IMR-90 (cell line): ENCODE results near the gene INSR. TPM values are rescaled to one million over a fixed set of nuclear protein-coding genes. Genes with fewer than 3 reads are reported as not detected.

Experiments used
- ATAC-seq: fragments of 200-7000 bp; cut with Tn5 transposase; 2 replicates; pipeline ENCODE4 v1.9.1; 2020; ENCODE audit warnings: low read depth, mild to moderate bottlenecking, moderate library complexity
- BruUV-seq: library from RNA; stranded (reverse); fragments of 400-500 nt; replicated peaks from 2 replicates; lab custom pipeline; 2021; lab: Mats Ljungman, UMichigan
- CTCF ChIA-PET: fragments of 300-600 bp; formaldehyde crosslinking; extraction: SDS; loops from one replicate; lab custom pipeline; 2021; ENCODE audit warnings: antibody characterized with exemption; lab: Yijun Ruan, JAX
- POLR2A ChIA-PET: fragments of 300-600 bp; sonication (Branson Sonifier 250); formaldehyde crosslinking; loops from one replicate; lab custom pipeline; 2022; ENCODE audit warnings: antibody characterized with exemption; ENCODE audit not compliant: unreplicated experiment; lab: Charles Lee
- DNase-seq: peaks from one replicate; pipeline ENCODE4 v3.0.0; 2013
- H2AFZ ChIP-seq: replicated peaks from 2 replicates; pipeline ENCODE3; 2013; ENCODE audit warnings: low read length, mild to moderate bottlenecking; ENCODE audit not compliant: poor library complexity
- H2AK5ac ChIP-seq: 2 replicates; pipeline ENCODE4 v1.6.1; 2013; ENCODE audit warnings: low read depth, low read length, inconsistent platforms
- H2AK9ac ChIP-seq: replicated peaks from 2 replicates; pipeline ENCODE3; 2013; ENCODE audit warnings: mild to moderate bottlenecking, low read depth, low read length, moderate library complexity; ENCODE audit not compliant: poor library complexity
- H2BK120ac ChIP-seq: 2 replicates; pipeline ENCODE4 v1.6.1; 2013; ENCODE audit warnings: low read depth, low read length, inconsistent platforms
- H2BK15ac ChIP-seq: 3 replicates; pipeline ENCODE4 v1.6.1; 2013; ENCODE audit warnings: low read depth, low read length, inconsistent platforms
- H2BK20ac ChIP-seq: 2 replicates; pipeline ENCODE4 v1.6.1; 2013; ENCODE audit warnings: low read depth, mild to moderate bottlenecking, inconsistent platforms, low read length, moderate library complexity
- H2BK5ac ChIP-seq: 2 replicates; pipeline ENCODE4 v1.6.1; 2013; ENCODE audit warnings: mild to moderate bottlenecking, low read depth, low read length, inconsistent platforms; ENCODE audit not compliant: poor library complexity, severe bottlenecking
- H3K14ac ChIP-seq: replicated peaks from 2 replicates; pipeline ENCODE4 v1.6.1; 2013; ENCODE audit warnings: low read depth, low read length, inconsistent platforms
- H3K18ac ChIP-seq: 2 replicates; pipeline ENCODE4 v1.6.1; 2013; ENCODE audit warnings: low read depth, low read length, control low read depth
- H3K23ac ChIP-seq: 2 replicates; pipeline ENCODE4 v1.6.1; 2013; ENCODE audit warnings: low read depth, low read length, inconsistent platforms
- H3K27ac ChIP-seq: 2 replicates; pipeline ENCODE4 v1.5.1; 2013; ENCODE audit warnings: mild to moderate bottlenecking, control low read depth, low read length; ENCODE audit not compliant: insufficient read depth
- H3K27me3 ChIP-seq: 2 replicates; pipeline ENCODE4 v1.6.1; 2013; ENCODE audit warnings: low read length; ENCODE audit not compliant: control insufficient read depth, insufficient read depth
- H3K36me3 ChIP-seq: 2 replicates; pipeline ENCODE4 v1.6.1; 2013; ENCODE audit warnings: low read length, mixed read lengths; ENCODE audit not compliant: control insufficient read depth, insufficient read depth
- H3K4ac ChIP-seq: 2 replicates; pipeline ENCODE4 v1.6.1; 2013; ENCODE audit warnings: low read depth, low read length, inconsistent platforms
- H3K4me1 ChIP-seq: 2 replicates; pipeline ENCODE4 v1.6.1; 2013; ENCODE audit warnings: low read length, mixed read lengths; ENCODE audit not compliant: control insufficient read depth, insufficient read depth
- H3K4me2 ChIP-seq: 2 replicates; pipeline ENCODE4 v1.6.1; 2013; ENCODE audit warnings: low read depth, mild to moderate bottlenecking, control low read depth, low read length, moderate library complexity
- H3K4me3 ChIP-seq: 2 replicates; pipeline ENCODE4 v1.5.1; 2013; ENCODE audit warnings: low read depth, mild to moderate bottlenecking, control low read depth, low read length, moderate library complexity; ENCODE audit not compliant: insufficient read depth
- H3K56ac ChIP-seq: 2 replicates; pipeline ENCODE4 v1.6.1; 2013; ENCODE audit warnings: low read length, inconsistent platforms; ENCODE audit not compliant: insufficient read depth; ENCODE audit errors: extremely low read depth
- H3K79me1 ChIP-seq, 2 experiments: 2 replicates each; pipeline ENCODE4 v1.6.1; 2013; ENCODE audit warnings: low read length in 2 of 2, inconsistent platforms in 1 of 2, low read depth in 1 of 2
- H3K9ac ChIP-seq: 2 replicates; pipeline ENCODE4 v1.6.1; 2013; ENCODE audit warnings: low read depth, low read length, control low read depth
- H3K9me1 ChIP-seq: 2 replicates; pipeline ENCODE4 v1.6.1; 2013; ENCODE audit warnings: low read length, inconsistent platforms; ENCODE audit not compliant: insufficient read depth
- H3K9me3 ChIP-seq: 2 replicates; pipeline ENCODE4 v1.6.1; 2013; ENCODE audit warnings: low read length; ENCODE audit not compliant: control insufficient read depth, insufficient read depth
- H4K20me1 ChIP-seq: 2 replicates; pipeline ENCODE4 v1.6.1; 2013; ENCODE audit warnings: low read length, inconsistent platforms; ENCODE audit not compliant: insufficient read depth
- H4K5ac ChIP-seq: 2 replicates; pipeline ENCODE4 v1.6.1; 2013; ENCODE audit warnings: mild to moderate bottlenecking, low read depth, low read length, control low read depth
- H4K8ac ChIP-seq, 2 experiments: 2 replicates each; pipeline ENCODE4 v1.6.1; 2013; ENCODE audit warnings: low read depth in 2 of 2, low read length in 2 of 2, control low read depth in 1 of 2, inconsistent platforms in 1 of 2
- H4K91ac ChIP-seq: 2 replicates; pipeline ENCODE4 v1.6.1; 2013; ENCODE audit warnings: low read depth, low read length, inconsistent platforms; ENCODE audit not compliant: insufficient read depth
- BHLHE40 ChIP-seq: fragments of 150-350 bp; IDR thresholded peaks from 2 replicates; pipeline ENCODE4 v1.6.1; 2016; ENCODE audit warnings: mild to moderate bottlenecking, low read depth, low read length
- CEBPB ChIP-seq: IDR thresholded peaks from 2 replicates; pipeline ENCODE4 v1.6.1; 2012; ENCODE audit warnings: low read depth, low read length, improper control_type of control experiment
- CHD1 ChIP-seq: IDR thresholded peaks from 2 replicates; pipeline ENCODE4 v1.6.1; 2012; ENCODE audit warnings: low read depth, low read length, improper control_type of control experiment
- CTCF ChIP-seq: conservative IDR thresholded peaks from 2 replicates; pipeline ENCODE4 v1.5.1; 2012; ENCODE audit warnings: mild to moderate bottlenecking, low read depth, low read length, improper control_type of control experiment
- ELK1 ChIP-seq: fragments of 150-350 bp; IDR thresholded peaks from 2 replicates; pipeline ENCODE4 v1.6.1; 2016; ENCODE audit warnings: low read depth, mild to moderate bottlenecking, low read length, moderate library complexity, borderline replicate concordance
- FOS ChIP-seq: fragments of 150-350 bp; IDR thresholded peaks from 2 replicates; pipeline ENCODE4 v1.6.1; 2016; ENCODE audit warnings: low read depth, low read length
- MAFK ChIP-seq: IDR thresholded peaks from 2 replicates; pipeline ENCODE4 v1.6.1; 2012; ENCODE audit warnings: low read depth, low read length, improper control_type of control experiment
- MAZ ChIP-seq: IDR thresholded peaks from 2 replicates; pipeline ENCODE4 v1.6.1; 2012; ENCODE audit warnings: low read depth, mild to moderate bottlenecking, low read length, improper control_type of control experiment, moderate library complexity, borderline replicate concordance
- MXI1 ChIP-seq: IDR thresholded peaks from 2 replicates; pipeline ENCODE4 v1.6.1; 2012; ENCODE audit warnings: low read depth, mild to moderate bottlenecking, low read length, moderate library complexity, borderline replicate concordance
- NFE2L2 ChIP-seq: fragments of 150-350 bp; IDR thresholded peaks from 2 replicates; pipeline ENCODE4 v1.6.1; 2016; ENCODE audit warnings: low read depth, mild to moderate bottlenecking, low read length
- POLR2A ChIP-seq: IDR thresholded peaks from 2 replicates; pipeline ENCODE4 v1.6.1; 2012; ENCODE audit warnings: mild to moderate bottlenecking, low read depth, low read length
- RAD21 ChIP-seq: IDR thresholded peaks from 2 replicates; pipeline ENCODE4 v1.6.1; 2012; ENCODE audit warnings: low read length, improper control_type of control experiment
- RCOR1 ChIP-seq: IDR thresholded peaks from 2 replicates; pipeline ENCODE4 v1.6.1; 2012; ENCODE audit warnings: mild to moderate bottlenecking, low read length, improper control_type of control experiment; ENCODE audit not compliant: insufficient replicate concordance
- RFX5 ChIP-seq: IDR thresholded peaks from 2 replicates; pipeline ENCODE4 v1.8.0; 2012; ENCODE audit warnings: low read depth, mild to moderate bottlenecking, low read length, moderate library complexity
- SMC3 ChIP-seq: fragments of 150-350 bp; IDR thresholded peaks from 2 replicates; pipeline ENCODE4 v1.6.1; 2016; ENCODE audit warnings: low read depth, mild to moderate bottlenecking, antibody characterized with exemption, low read length, moderate library complexity
- USF2 ChIP-seq: fragments of 150-350 bp; IDR thresholded peaks from 2 replicates; pipeline ENCODE4 v1.6.1; 2017; ENCODE audit warnings: mild to moderate bottlenecking, antibody characterized with exemption, low read length, low read depth
- whole genome bisulfite sequencing, 2 experiments: methylation state at CpG; one replicate each; pipeline versions ENCODE4 v1.1.5 to v1.1.7; 2013; ENCODE audit warnings: missing lambda C conversion rate in 2 of 2; ENCODE audit not compliant: insufficient read length in 1 of 2; ENCODE audit errors: extremely low coverage in 2 of 2; 5-methylcytosine and 5-hydroxymethylcytosine counted together
- dilution Hi-C: fragments of 300-500 bp; cut with HindIII; formaldehyde crosslinking; loops from one replicate; pipeline ENCODE4 v1.14.3; 2018; ENCODE audit warnings: low sequenced_read_pairs; ENCODE audit not compliant: unreplicated experiment
- in situ Hi-C: fragments of 300-500 bp; cut with MboI; formaldehyde crosslinking; loops from 3 replicates; pipeline ENCODE4 v1.14.3; 2019; ENCODE audit warnings: low sequenced_read_pairs, inconsistent platforms, mixed read lengths
- intact Hi-C: fragments of 100-400 bp; cut with micrococcal nuclease; formaldehyde crosslinking; loops from 2 replicates; pipeline ENCODE4 v1.10.0; 2022
- polyA plus RNA-seq, 3 experiments: library from polyadenylated mRNA; depleted of rRNA; stranded (reverse); fragments of >200 nt; gene quantifications; 2 replicates each; pipeline ENCODE4 v1.2.3, GENCODE V29; 2012; ENCODE audit warnings: low replicate concordance in 1 of 3
- total RNA-seq: library from RNA; depleted of rRNA; stranded (reverse); fragments of >200 nt; gene quantifications from 2 replicates; pipeline ENCODE4 v1.2.3, GENCODE V29; 2012

Gene INSR
- total and polyA plus RNA-seq, 2 of the 4 experiments (the other 2 are of a cell fraction), result 2.8 to 7.9 TPM

GRCh38 chr19:7318176-7318575 lies 24.0 kb upstream of the INSR start:
- TF ChIP-seq CEBPB (no peak), FOS (no peak), MXI1 (no peak), RAD21 (no peak), SMC3 (no peak), POLR2A (no peak), RCOR1 (no peak), CTCF (no peak), USF2 (no peak), RFX5 (no peak), CHD1 (no peak), BHLHE40 (no peak), MAFK (no peak), MAZ (no peak), NFE2L2 (no peak), ELK1 (no peak)
- Histone ChIP-seq H3K9ac (no peak overlapping the region), H3K27ac (no peak overlapping the region), H2BK5ac (no peak overlapping the region), H4K8ac (no peak overlapping the region), H2BK20ac (no peak overlapping the region), H3K4me2 (no peak overlapping the region), H3K27me3 (no peaks in the 10 kb centered on the region; the same call in 1 of the 2 replicates), H3K18ac (no peak overlapping the region), H3K36me3 (no peaks in the 10 kb centered on the region), H2BK15ac (no peak overlapping the region), H4K5ac (no peak overlapping the region), H4K91ac (no peak overlapping the region), H4K20me1 (no peaks in the 10 kb centered on the region), H3K9me3 (no peaks in the 10 kb centered on the region), H3K4ac (no peak overlapping the region), H3K4me3 (no peak overlapping the region), H3K23ac (no peak overlapping the region), H2AFZ (no peak overlapping the region), H3K4me1 (no peaks in the 10 kb centered on the region), H3K14ac (no peak overlapping the region), H2BK120ac (no peak overlapping the region), H2AK5ac (no peak overlapping the region), H3K9me1 (no peaks in the 10 kb centered on the region), H3K56ac (no peak overlapping the region), H3K79me1 (no peaks in the 10 kb centered on the region), H2AK9ac (no peak overlapping the region)
- intact Hi-C loops (no loop called here), in situ Hi-C loops (no loop called here), dilution Hi-C loops (no loop called here)
- POLR2A ChIA-PET, result no interaction called here
- CTCF ChIA-PET, result no interaction called here
- ATAC-seq (no peak), DNase-seq (no peak)
- no CpG with 5 or more reads among the region's 2 CpGs for WGBS, 2 experiments
- no TSS peak for BruUV-seq
